Fibroblast of pulmonary artery (primary cell): Measurements from ENCODE around the gene NOL6.

ENCODE experiments used
- DNase-seq: peaks from one replicate; pipeline ENCODE4 v3.0.0-alpha.2; 2010; ENCODE audit warnings: low read depth
- H3K4me3 ChIP-seq: replicated peaks from 2 replicates; pipeline ENCODE4 v1.5.1; 2011; ENCODE audit warnings: low read depth, mild to moderate bottlenecking, control low read depth, low read length, moderate library complexity
- CTCF ChIP-seq: IDR thresholded peaks from 2 replicates; pipeline ENCODE4 v1.5.1; 2011; ENCODE audit warnings: mild to moderate bottlenecking, control low read depth, low read length, inconsistent platforms; ENCODE audit errors: missing control alignments

The NOL6 gene

GRCh38 chr9:33440609-33441008 lies 33.1 kb downstream of the NOL6 start:
- no peak overlapping the region for H3K4me3 ChIP-seq
- no peak for DNase-seq
- TF ChIP-seq CTCF: no peak

GRCh38 chr9:33440204-33440603 lies 33.5 kb downstream of the NOL6 start:
- no peak for TF ChIP-seq CTCF
- no peak overlapping the region for H3K4me3 ChIP-seq
- no peak for DNase-seq

GRCh38 chr9:33439731-33440130 lies 34.0 kb downstream of the NOL6 start:
- no peak for TF ChIP-seq CTCF
- H3K4me3 ChIP-seq: no peak overlapping the region
- DNase-seq: no peak

GRCh38 chr9:33438926-33439680 lies 34.6 kb downstream of the NOL6 start:
- DNase-seq: no peak
- H3K4me3 ChIP-seq: no peak overlapping the region
- no peak for TF ChIP-seq CTCF

GRCh38 chr9:33437898-33438297 lies 35.8 kb downstream of the NOL6 start:
- no peak overlapping the region for H3K4me3 ChIP-seq
- TF ChIP-seq CTCF: no peak
- no peak for DNase-seq

GRCh38 chr9:33437205-33437604 lies 36.5 kb downstream of the NOL6 start:
- TF ChIP-seq CTCF: no peak
- no peak for DNase-seq

GRCh38 chr9:33436445-33436844 lies 37.3 kb downstream of the NOL6 start:
- H3K4me3 ChIP-seq: no peak overlapping the region
- no peak for DNase-seq
- TF ChIP-seq CTCF: no peak

More at GRCh38 chr9:33437205-33437604, 36.5 kb downstream of the NOL6 start:
- no peak overlapping the region for H3K4me3 ChIP-seq
